Stimulated activated naive CD8-positive, alpha-beta T cell treated with anti-CD3 and anti-CD28 coated beads, Interleukin-15, amount 100 ng/mL, for 72 hours (primary cell): ENCODE data around the gene TSEN2.
"Not testable (repeated sequence)": the region's sequence is repeated elsewhere in the genome, so short reads cannot be mapped to it uniquely, and the experiment has no call there.

Experiments
- ATAC-seq: fragments of 150-1000 bp; cut with Tn5 transposase; 2 replicates; pipeline ENCODE4 v1.10.0; 2021; ENCODE audit warnings: mild to moderate bottlenecking, moderate library complexity
- DNase-seq, 2 donors: peaks; one replicate each; pipeline ENCODE4 v3.0.0; 2021 to 2022
- H3K27ac Mint-ChIP-seq, 2 donors: one replicate each; pipeline ENCODE4 v1.8.0; 2022; ENCODE audit warnings: mild to moderate bottlenecking in 2 of 2, mixed read lengths in 2 of 2, moderate library complexity in 2 of 2
- H3K27me3 Mint-ChIP-seq: one replicate; pipeline ENCODE4 v1.8.0; 2022; ENCODE audit warnings: mixed read lengths
- H3K4me1 Mint-ChIP-seq: one replicate; pipeline ENCODE4 v1.8.0; 2022; ENCODE audit warnings: mild to moderate bottlenecking, mixed read lengths
- H3K4me3 Mint-ChIP-seq, 2 donors: one replicate each; pipeline ENCODE4 v1.8.0; 2022; ENCODE audit warnings: mild to moderate bottlenecking in 2 of 2, mixed read lengths in 2 of 2, moderate library complexity in 1 of 2
- H3K9me3 Mint-ChIP-seq, 2 donors: one replicate each; pipeline ENCODE4 v1.8.0; 2022; ENCODE audit warnings: mixed read lengths in 2 of 2

TSEN2 gene

DNA sequence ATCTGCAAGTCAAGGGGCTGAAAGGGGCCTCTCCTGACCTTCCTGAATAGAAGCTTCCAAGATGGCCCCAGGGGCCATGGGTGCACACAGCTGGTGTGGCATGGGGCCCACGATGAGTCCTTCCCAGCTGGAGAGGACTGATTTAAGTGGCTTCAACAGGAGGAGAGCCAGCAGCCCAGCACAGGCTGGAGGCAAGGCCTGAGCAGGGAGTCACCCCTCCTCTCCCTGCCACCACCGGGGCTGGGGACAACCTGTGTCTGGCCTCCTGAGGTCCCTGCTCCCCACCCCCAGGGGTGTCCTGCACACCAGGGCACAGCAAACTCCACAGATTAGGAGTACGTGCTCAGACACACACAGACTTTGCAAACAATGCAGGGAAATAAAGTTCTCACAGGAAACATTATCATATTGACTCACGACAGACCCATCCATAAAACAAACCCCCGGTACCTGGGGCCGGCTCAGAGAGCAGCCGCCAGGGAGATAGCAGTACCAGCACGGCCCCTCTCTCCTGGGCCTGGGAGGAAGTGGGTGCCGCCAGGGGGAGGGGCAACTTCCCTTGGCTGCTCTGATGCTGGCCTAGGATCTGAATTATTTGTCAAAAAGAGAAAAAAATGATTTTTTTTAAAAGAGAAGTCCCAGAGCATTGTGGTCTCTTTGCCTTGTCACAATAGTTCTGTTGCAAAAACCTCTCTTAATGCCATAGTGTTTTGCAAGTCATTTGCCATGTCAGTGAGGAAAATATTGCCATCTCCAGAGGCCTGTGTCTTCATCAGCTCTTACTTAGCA is 21.9 kb upstream of the TSEN2 start:
- Mint-ChIP-seq H3K4me1 (peaks cover 19% of the 10 kb centered on the region), H3K4me3 (peak overlapping the region; percentile 45 to 69), H3K27me3 (no peaks in the 10 kb centered on the region), H3K9me3 (no peaks in the 10 kb centered on the region), H3K27ac (peak overlapping the region; percentile 69 to 87)
- DNase-seq: no peak
- peak; percentile 76 for ATAC-seq

DNA sequence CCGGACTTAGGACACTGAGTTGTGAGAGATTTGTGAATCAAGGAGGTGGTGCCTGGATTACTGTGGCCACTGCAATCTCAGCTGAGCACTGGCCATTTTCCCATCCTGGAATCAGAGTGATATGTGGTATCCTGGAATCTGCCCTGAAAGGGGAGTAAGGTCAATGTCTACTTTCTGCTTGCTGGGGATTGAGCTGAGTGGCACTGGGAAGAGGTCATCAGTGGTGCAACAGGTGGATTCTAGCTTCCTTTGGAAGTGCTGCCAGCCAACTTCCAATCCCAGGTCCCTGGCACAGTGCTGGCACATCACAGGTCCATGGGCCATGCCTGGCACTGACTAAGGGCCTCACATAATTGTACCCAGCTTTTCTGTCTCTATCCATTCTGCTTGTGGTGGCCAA is 20.6 kb upstream of the TSEN2 start:
- no peak for ATAC-seq
- Mint-ChIP-seq H3K27ac (peak overlapping the region in 1 of 2 donors; percentile 40), H3K4me3 (no peak overlapping the region), H3K9me3 (no peaks in the 10 kb centered on the region), H3K4me1 (peaks cover 19% of the 10 kb centered on the region), H3K27me3 (no peaks in the 10 kb centered on the region)
- DNase-seq: no peak

DNA sequence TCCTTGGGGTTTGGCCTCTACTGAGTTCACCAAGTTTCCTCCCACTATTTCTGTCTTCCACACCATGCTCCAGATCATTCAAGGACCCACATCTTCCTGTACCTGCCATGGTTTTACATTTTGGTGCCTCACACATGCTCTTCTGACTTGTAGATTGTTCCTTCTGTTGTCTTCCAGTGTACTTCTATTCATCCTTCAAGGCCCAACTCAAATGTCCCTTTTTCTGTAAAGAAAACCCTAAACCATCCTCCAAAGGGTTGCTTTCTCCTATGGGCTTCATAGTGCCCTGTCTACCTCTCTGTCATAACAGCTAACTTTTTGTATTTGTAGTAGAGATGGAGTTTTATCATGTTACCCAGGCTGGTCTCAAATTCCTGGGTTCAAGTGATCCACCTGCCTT is 20.1 kb upstream of the TSEN2 start:
- no peak overlapping the region for H3K4me3 Mint-ChIP-seq
- no peaks in the 10 kb centered on the region for H3K27me3 Mint-ChIP-seq
- H3K27ac Mint-ChIP-seq: peak overlapping the region in 1 of 2 donors; percentile 52

DNA sequence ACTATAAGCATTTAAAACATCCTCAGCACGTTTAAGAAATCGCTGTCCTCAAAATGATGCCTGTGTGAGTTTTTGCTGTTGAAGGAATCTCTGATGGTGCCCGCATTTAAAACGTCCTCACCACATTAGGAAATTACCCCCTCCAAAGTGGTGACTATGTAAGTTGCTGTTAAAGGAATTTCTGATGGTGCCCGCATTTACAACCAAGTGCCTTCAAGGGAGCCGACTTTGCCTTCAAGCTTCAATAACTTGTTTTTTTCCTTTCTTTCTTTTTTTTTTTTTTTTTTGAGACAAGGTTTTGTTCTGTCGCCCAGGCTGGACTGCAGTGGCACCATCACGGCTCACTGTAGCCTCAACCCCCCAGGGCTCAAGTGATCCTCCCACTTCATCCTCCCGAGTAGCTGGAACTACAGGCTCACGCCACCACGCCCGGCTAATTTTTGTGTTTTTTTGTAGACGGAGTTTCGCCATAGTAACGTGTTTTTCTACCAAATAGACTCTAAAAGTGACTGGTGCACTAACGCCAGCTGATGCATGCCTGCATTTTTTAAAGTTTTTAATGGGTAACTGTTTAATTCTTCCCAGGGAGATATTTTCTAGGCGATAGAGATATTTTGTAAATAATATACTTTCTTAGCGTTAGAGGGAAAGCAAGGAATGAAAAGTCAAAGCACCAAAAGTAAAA is 19.0 kb upstream of the TSEN2 start:
- ATAC-seq (no peak), DNase-seq (no peak)
- no peak overlapping the region for H3K27ac Mint-ChIP-seq
- H3K9me3 Mint-ChIP-seq: no peaks in the 10 kb centered on the region
- peaks cover 19% of the 10 kb centered on the region for H3K4me1 Mint-ChIP-seq
- no peaks in the 10 kb centered on the region for H3K27me3 Mint-ChIP-seq
- H3K4me3 Mint-ChIP-seq: no peak overlapping the region

More for the DNA sequence above, 20.1 kb upstream of the TSEN2 start:
- DNase-seq (no peak), ATAC-seq (no peak)
- H3K4me1 Mint-ChIP-seq: peaks cover 19% of the 10 kb centered on the region
- H3K9me3 Mint-ChIP-seq: no peaks in the 10 kb centered on the region

DNA sequence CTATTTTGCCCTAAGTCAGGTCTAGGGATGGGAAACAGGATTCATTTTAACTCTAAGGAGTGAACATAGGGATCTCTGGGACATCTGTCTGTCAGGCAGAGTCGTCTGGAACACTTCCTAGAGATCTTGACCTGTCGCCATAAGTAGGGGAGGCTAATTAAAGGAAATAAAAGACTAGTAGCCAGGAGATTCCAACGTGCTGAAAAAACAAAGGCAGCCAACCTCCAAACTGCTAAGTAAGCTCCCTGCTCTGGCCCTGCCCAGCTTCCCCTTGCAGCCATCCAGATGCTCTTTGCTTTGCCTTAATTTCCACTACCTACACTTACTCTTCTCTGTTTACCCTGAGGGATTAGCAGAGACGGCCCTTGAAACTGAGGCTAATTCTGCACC is 18.4 kb upstream of the TSEN2 start:
- no peak for ATAC-seq
- peak overlapping the region in 1 of 2 donors; percentile 49 for H3K27ac Mint-ChIP-seq
- H3K27me3 Mint-ChIP-seq: no peaks in the 10 kb centered on the region
- peaks cover 20% of the 10 kb centered on the region for H3K4me1 Mint-ChIP-seq
- DNase-seq: no peak
- no peaks in the 10 kb centered on the region for H3K9me3 Mint-ChIP-seq
- H3K4me3 Mint-ChIP-seq: no peak overlapping the region

DNA sequence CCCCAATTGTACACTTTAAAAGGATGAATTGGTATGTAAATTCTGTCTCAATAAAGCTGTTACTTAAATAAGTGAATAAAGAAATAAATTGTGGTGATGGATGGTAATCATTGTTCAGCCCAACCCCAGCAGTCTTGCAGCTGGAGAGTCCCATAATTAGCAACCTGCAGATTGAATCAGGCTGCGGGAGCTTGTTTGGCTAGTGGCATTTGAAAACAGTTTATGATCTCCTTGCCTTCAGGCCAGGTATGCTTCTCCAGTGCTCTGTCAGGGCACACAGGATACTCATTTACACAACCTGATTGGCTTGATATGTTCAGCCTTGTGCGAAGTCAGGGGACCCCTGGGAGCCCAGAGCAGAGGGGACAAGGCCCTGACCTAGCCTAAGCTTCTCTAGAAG is 16.5 kb upstream of the TSEN2 start:
- DNase-seq (no peak), ATAC-seq (no peak)
- H3K27ac Mint-ChIP-seq: no peak overlapping the region
- H3K4me1 Mint-ChIP-seq: peaks cover 14% of the 10 kb centered on the region
- H3K9me3 Mint-ChIP-seq: no peaks in the 10 kb centered on the region
- no peak overlapping the region for H3K4me3 Mint-ChIP-seq
- H3K27me3 Mint-ChIP-seq: no peaks in the 10 kb centered on the region

DNA sequence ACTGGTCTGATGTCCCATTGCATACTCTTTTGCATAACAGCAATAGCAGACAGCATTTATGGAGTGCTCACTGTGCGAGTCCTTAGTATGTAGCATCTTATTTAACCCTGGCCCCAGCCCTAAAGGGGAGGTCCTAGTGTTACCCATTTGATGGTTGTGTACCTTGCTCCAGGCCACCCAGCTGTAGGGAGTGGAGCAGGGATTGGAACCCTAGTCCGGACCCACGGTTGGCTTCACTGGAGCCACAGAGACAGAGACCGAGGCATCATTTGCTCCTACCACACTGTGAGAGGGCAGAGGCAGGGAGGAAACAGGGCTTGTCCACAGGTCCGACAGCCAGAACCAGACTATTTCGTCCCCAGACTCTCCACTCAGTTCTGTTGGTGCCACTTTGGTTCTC is 16.0 kb upstream of the TSEN2 start:
- DNase-seq (no peak), ATAC-seq (no peak)
- H3K4me3 Mint-ChIP-seq: no peak overlapping the region
- H3K27ac Mint-ChIP-seq: peak overlapping the region in 1 of 2 donors; percentile 15
- no peaks in the 10 kb centered on the region for H3K27me3 Mint-ChIP-seq
- peaks cover 14% of the 10 kb centered on the region for H3K4me1 Mint-ChIP-seq
- no peaks in the 10 kb centered on the region for H3K9me3 Mint-ChIP-seq

DNA sequence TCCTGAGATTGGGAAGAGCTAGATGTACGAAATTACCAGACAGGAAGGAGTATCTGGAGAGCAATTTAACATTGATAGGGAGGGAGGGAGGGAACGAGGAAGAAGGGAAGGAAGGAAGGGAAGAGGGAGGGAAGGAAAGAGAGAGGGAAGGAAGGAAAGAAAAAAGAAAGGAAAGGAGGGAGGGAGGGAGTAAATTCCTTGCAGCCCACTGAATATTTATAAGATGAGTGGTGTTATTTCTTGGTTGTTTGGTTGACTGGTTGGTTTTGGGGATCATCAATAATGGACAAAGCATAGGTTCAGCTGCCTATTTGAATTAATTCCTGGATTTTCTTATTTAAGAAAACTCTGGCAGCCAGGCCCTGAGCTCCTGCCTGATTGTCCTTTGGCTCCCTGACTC is 15.5 kb upstream of the TSEN2 start:
- Mint-ChIP-seq H3K4me3 (no peak overlapping the region), H3K27ac (no peak overlapping the region), H3K27me3 (no peaks in the 10 kb centered on the region), H3K4me1 (peaks cover 14% of the 10 kb centered on the region), H3K9me3 (no peaks in the 10 kb centered on the region)
- no peak for DNase-seq
- no peak for ATAC-seq

DNA sequence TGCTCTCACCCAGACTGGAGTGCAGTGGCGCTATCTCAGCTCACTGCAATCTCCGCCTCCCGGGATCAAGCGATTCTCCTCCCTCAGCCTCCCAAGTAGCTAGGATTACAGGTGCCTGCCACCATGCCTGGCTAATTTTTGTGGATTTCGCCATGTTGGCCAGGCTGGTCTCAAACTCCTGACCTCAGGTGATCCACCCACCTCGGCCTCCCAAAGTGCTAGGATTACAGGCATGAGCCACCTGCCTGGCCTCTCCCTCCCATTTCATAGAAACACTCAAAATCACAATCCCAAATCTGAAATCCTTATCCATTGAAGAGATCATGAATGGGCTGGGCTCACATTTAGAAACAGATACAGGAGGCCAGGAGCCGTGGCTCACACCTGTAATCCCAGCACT is 15.1 kb upstream of the TSEN2 start:
- H3K27ac Mint-ChIP-seq, ATAC-seq, H3K27me3 Mint-ChIP-seq, DNase-seq, H3K9me3 Mint-ChIP-seq, H3K4me3 Mint-ChIP-seq: not testable (repeated sequence)
- peaks cover 14% of the 10 kb centered on the region for H3K4me1 Mint-ChIP-seq

DNA sequence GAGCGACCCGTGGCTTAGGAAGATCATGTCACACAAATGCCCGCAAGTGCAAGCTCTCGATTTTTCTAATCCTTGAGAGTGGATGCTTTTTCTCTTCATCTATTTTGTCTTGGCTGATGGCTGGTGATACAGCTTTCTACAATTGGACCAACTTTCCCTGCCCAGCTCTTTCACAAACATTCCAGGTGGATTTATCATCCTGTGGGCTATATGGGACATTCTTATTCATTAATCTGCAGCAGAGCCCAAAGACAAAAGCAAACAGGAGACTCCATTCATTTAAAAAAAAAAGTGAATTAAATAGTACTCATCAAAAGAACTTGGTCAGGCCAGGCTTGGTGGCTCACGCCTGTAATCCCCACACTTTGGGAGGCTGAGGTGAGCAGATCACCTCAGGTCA is 14.2 kb upstream of the TSEN2 start:
- Mint-ChIP-seq H3K27me3 (no peaks in the 10 kb centered on the region), H3K4me3 (no peak overlapping the region), H3K4me1 (peaks cover 14% of the 10 kb centered on the region), H3K9me3 (no peaks in the 10 kb centered on the region), H3K27ac (no peak overlapping the region)
- DNase-seq (no peak), ATAC-seq (no peak)

DNA sequence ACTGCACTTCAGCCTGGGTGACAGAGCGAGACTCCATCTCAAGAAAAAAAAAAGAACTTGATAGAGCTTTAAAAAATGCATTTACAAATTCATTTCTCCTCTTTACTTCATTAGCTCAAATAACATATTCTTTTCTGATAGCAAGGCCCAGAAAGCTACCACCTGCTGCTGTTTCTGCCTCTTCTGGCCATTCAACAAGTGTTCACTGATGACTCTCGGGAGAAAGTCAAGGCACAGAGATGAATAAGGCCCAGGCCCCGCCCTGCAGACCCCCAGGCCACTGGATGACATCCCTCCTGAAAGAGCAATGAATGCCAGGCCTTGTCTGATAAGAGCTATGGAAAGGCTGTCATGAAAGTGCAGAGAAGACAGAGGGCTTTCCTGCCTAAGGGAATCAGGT is 13.6 kb upstream of the TSEN2 start:
- DNase-seq: no peak
- H3K27me3 Mint-ChIP-seq: no peaks in the 10 kb centered on the region
- peak overlapping the region in 1 of 2 donors; percentile 6 for H3K4me3 Mint-ChIP-seq
- H3K4me1 Mint-ChIP-seq: peaks cover 14% of the 10 kb centered on the region
- peak overlapping the region in 1 of 2 donors; percentile 57 for H3K27ac Mint-ChIP-seq
- no peak for ATAC-seq
- H3K9me3 Mint-ChIP-seq: no peaks in the 10 kb centered on the region

DNA sequence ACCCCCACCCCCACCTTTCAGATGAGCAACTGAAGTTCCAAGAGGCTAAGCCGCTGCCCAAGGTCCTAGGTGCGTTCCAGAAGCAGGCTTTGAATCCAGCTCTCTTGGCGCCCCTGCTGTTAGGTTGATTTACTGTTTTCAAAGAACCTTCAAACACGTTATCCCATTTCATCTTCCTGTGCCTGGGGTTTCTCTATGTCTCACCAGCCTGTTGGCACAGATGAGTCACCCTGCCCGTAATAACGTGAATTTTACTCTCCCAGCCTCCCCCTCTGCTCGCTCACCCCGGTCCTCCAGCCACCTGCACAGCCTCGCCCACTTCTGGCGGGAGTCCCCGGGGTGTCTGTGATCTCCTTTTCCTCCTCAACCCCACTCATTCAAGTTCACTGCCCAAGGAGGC is 13.0 kb upstream of the TSEN2 start:
- H3K9me3 Mint-ChIP-seq: no peaks in the 10 kb centered on the region
- peak overlapping the region in 1 of 2 donors; percentile 61 for H3K27ac Mint-ChIP-seq
- no peaks in the 10 kb centered on the region for H3K27me3 Mint-ChIP-seq
- peak; percentile 97 for ATAC-seq
- peaks cover 14% of the 10 kb centered on the region for H3K4me1 Mint-ChIP-seq
- peak overlapping the region; percentile 23 to 36 for H3K4me3 Mint-ChIP-seq
- peak; percentile 19 to 67 for DNase-seq

DNA sequence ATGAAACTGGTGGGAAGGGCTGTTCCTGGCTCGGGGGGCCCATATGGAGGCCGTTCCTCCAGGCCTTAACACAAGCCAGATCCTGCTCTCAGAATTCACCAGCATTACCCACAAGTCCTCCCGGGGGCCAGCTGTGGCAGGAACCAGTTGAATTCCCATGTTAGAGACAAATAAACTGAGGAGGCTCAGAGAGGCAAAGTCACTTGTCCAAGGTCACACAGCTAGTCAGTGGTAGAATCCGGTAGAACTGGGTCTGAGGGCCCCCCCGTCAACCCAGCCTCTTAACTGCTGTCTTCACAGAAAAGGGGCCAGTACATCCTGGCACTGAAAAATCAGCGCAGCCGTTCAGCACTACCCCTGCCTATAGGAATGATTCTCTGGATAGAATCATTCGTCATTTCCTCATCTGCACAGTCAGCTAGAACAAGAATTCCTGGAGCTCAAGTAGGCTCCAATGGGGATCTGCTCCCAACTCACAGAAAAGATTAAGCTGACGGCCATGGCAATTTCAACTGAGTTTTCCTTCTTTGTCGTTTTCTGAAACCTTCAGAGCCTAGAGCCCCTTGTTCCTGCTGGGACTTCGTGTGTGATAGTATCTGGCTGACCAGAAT is 12.2 kb upstream of the TSEN2 start:
- no peaks in the 10 kb centered on the region for H3K9me3 Mint-ChIP-seq
- ATAC-seq (no peak), DNase-seq (no peak)
- no peak overlapping the region for H3K4me3 Mint-ChIP-seq
- no peaks in the 10 kb centered on the region for H3K27me3 Mint-ChIP-seq
- H3K27ac Mint-ChIP-seq: no peak overlapping the region
- H3K4me1 Mint-ChIP-seq: peaks cover 14% of the 10 kb centered on the region

DNA sequence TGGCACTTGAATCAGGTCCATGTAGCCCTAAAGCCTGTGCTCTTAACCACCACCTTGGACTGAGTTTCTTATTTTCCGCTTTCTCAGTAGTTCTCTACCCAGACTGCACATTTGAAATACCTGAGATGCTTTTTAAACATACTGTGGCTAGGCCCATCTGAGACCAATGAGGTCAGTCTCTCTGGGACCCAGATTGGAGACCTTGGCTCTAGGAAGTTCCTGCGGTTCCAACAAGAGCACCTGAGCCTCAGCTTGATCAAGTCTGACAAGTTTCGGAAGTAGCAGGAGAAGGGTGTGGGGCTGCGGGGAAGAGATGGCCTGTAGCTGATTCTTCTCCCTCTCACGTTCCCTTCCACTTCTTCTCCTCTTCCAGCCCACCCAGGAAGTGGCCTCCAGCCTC is 11.5 kb upstream of the TSEN2 start:
- H3K9me3 Mint-ChIP-seq: no peaks in the 10 kb centered on the region
- H3K4me3 Mint-ChIP-seq: no peak overlapping the region
- ATAC-seq (no peak), DNase-seq (no peak)
- no peak overlapping the region for H3K27ac Mint-ChIP-seq
- peaks cover 14% of the 10 kb centered on the region for H3K4me1 Mint-ChIP-seq
- no peaks in the 10 kb centered on the region for H3K27me3 Mint-ChIP-seq

DNA sequence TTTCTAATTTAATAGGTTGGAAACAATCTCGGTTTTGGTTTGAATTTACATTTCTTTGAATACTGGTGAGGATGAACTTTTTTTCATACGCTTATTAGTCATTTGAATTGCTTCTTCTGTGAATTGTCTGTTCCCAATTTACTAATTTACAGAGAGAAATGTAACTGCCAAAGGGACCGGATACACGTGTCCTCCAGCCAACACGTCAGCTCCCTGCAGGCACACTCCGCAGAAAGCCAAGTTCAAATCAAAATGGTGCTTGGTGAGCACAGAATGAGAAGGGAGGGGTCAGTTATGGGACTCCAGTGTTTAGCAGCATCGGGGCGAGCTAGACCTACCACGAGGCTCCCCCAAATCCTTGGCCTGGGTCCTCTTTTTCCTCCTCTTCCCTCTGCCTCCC is 10.8 kb upstream of the TSEN2 start:
- Mint-ChIP-seq H3K4me1 (peaks cover 14% of the 10 kb centered on the region), H3K27ac (no peak overlapping the region), H3K27me3 (no peaks in the 10 kb centered on the region), H3K9me3 (no peaks in the 10 kb centered on the region), H3K4me3 (no peak overlapping the region)
- DNase-seq (no peak), ATAC-seq (no peak)

DNA sequence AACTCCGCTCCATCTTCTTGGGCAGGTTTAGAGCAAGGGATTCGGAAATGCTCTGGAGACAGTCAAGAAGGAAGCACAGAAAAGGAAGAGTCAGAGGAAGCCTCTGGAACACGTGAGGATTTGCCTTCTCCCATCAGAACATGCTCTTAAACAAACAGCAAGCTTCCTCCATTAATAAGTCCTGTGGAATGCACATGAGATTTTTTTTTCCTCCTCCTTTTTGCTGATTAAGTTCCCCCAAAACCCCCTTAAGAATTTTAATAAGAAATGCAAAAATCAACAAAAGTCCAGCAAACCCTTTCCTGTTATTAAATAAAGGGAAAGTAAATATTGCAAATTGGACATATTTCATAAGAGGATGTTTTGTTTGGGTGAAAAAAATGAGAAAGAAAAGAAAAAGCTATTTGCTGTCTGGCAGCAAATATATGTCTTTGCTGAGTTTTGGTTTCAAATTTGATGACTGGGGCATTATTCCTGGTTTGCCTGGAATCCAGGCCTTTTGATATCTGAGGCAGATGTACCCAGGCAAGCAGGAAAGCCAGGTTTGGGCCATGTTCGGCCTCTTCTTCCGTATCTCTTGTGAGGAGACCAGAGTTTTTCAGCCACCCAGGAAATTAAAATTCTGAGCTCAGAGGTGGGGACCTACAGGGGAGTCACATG is 7.9 kb upstream of the TSEN2 start:
- no peak for DNase-seq

More for the DNA sequence above, 7.9 kb upstream of the TSEN2 start:
- Mint-ChIP-seq H3K27ac (no peak overlapping the region), H3K4me1 (peaks cover 10% of the 10 kb centered on the region), H3K27me3 (no peaks in the 10 kb centered on the region), H3K4me3 (no peak overlapping the region), H3K9me3 (no peaks in the 10 kb centered on the region)
- ATAC-seq: no peak
